Neuron (in vitro differentiated cells): ENCODE measurements around the gene PALLD.

Source experiments
- H2AFZ ChIP-seq: one replicate; pipeline ENCODE4 v1.6.1; 2013; ENCODE audit warnings: low read depth, mild to moderate bottlenecking, inconsistent platforms, low read length, moderate library complexity
- H3K27me3 ChIP-seq: one replicate; pipeline ENCODE4 v1.6.1; 2013; ENCODE audit warnings: low read length; ENCODE audit not compliant: insufficient read depth
- H3K36me3 ChIP-seq: one replicate; pipeline ENCODE4 v1.6.1; 2013; ENCODE audit warnings: low read length; ENCODE audit not compliant: insufficient read depth
- H3K4me1 ChIP-seq: one replicate; pipeline ENCODE4 v1.6.1; 2013; ENCODE audit warnings: low read length; ENCODE audit not compliant: insufficient read depth
- H3K4me3 ChIP-seq: 2 replicates; pipeline ENCODE4 v1.5.1; 2013; ENCODE audit warnings: mild to moderate bottlenecking, low read length, moderate library complexity
- H3K9me3 ChIP-seq: one replicate; pipeline ENCODE4 v1.6.1; 2013; ENCODE audit warnings: low read length

PALLD gene

GRCh38 chr4:168648929-168649328 lies 152.1 kb downstream of the PALLD start:
- Histone ChIP-seq H3K4me1 (peaks cover 7% of the 10 kb centered on the region), H3K9me3 (peaks cover 3% of the 10 kb centered on the region), H3K27me3 (no peaks in the 10 kb centered on the region), H3K36me3 (no peaks in the 10 kb centered on the region), H3K4me3 (no peak overlapping the region), H2AFZ (no peak overlapping the region)

GRCh38 chr4:168651374-168651773 lies 154.5 kb downstream of the PALLD start:
- Histone ChIP-seq H3K4me1 (peaks cover 7% of the 10 kb centered on the region), H3K36me3 (no peaks in the 10 kb centered on the region), H3K9me3 (no peaks in the 10 kb centered on the region), H3K4me3 (no peak overlapping the region), H2AFZ (no peak overlapping the region), H3K27me3 (no peaks in the 10 kb centered on the region)

- H3K4me1 ChIP-seq, result peaks cover 7% of the 10 kb centered on the region
- no peaks in the 10 kb centered on the region for H3K27me3 ChIP-seq
Measured at GRCh38 chr4:168651864-168652263, 155.0 kb downstream of the PALLD start.

GRCh38 chr4:168652755-168653154 lies 155.9 kb downstream of the PALLD start:
- Histone ChIP-seq H2AFZ (no peak overlapping the region), H3K4me3 (no peak overlapping the region), H3K9me3 (no peaks in the 10 kb centered on the region), H3K4me1 (peaks cover 3% of the 10 kb centered on the region), H3K36me3 (no peaks in the 10 kb centered on the region), H3K27me3 (no peaks in the 10 kb centered on the region)

More at GRCh38 chr4:168651864-168652263, 155.0 kb downstream of the PALLD start:
- H3K4me3 ChIP-seq, result no peak overlapping the region
- H2AFZ ChIP-seq, result no peak overlapping the region
- no peaks in the 10 kb centered on the region for H3K36me3 ChIP-seq
- H3K9me3 ChIP-seq, result no peaks in the 10 kb centered on the region

GRCh38 chr4:168654104-168654847 lies 157.4 kb downstream of the PALLD start:
- Histone ChIP-seq H3K36me3 (no peaks in the 10 kb centered on the region), H3K9me3 (no peaks in the 10 kb centered on the region), H2AFZ (no peak overlapping the region), H3K27me3 (no peaks in the 10 kb centered on the region), H3K4me1 (no peaks in the 10 kb centered on the region), H3K4me3 (no peak overlapping the region)

DNA sequence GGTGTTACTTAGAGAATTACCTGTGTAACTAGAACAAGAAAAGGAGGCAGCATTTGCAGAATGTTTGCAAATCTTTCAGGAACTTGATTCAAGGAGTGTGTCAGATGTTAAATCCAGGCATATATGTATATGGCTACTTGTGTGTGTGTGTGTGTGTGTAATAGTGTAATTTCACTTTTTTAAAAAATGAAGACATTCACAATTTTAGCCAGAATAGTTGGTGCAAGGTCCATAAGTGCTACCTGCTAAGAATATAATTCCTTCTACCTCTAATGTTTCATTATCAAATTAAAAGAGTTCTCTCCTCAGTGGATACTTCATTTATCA lies 158.0 kb downstream of the PALLD start:
- Histone ChIP-seq H3K27me3 (no peaks in the 10 kb centered on the region), H3K36me3 (no peaks in the 10 kb centered on the region), H3K4me3 (no peak overlapping the region), H3K4me1 (no peaks in the 10 kb centered on the region), H3K9me3 (no peaks in the 10 kb centered on the region), H2AFZ (no peak overlapping the region)

GRCh38 chr4:168655182-168655581 lies 158.3 kb downstream of the PALLD start:
- Histone ChIP-seq H3K4me1 (no peaks in the 10 kb centered on the region), H3K36me3 (no peaks in the 10 kb centered on the region), H3K27me3 (no peaks in the 10 kb centered on the region), H3K4me3 (no peak overlapping the region), H2AFZ (no peak overlapping the region), H3K9me3 (no peaks in the 10 kb centered on the region)

- Histone ChIP-seq H3K4me1 (no peaks in the 10 kb centered on the region), H3K4me3 (no peak overlapping the region), H3K36me3 (no peaks in the 10 kb centered on the region), H3K9me3 (no peaks in the 10 kb centered on the region), H3K27me3 (no peaks in the 10 kb centered on the region), H2AFZ (no peak overlapping the region)
Measured at GRCh38 chr4:168656055-168656660, 159.3 kb downstream of the PALLD start.

- H3K9me3 ChIP-seq, result no peaks in the 10 kb centered on the region
- H3K27me3 ChIP-seq, result no peaks in the 10 kb centered on the region
- H3K4me1 ChIP-seq, result no peaks in the 10 kb centered on the region
- no peak overlapping the region for H3K4me3 ChIP-seq
- H2AFZ ChIP-seq, result no peak overlapping the region
- no peaks in the 10 kb centered on the region for H3K36me3 ChIP-seq
Measured at GRCh38 chr4:168656946-168657473, 160.2 kb downstream of the PALLD start.

DNA sequence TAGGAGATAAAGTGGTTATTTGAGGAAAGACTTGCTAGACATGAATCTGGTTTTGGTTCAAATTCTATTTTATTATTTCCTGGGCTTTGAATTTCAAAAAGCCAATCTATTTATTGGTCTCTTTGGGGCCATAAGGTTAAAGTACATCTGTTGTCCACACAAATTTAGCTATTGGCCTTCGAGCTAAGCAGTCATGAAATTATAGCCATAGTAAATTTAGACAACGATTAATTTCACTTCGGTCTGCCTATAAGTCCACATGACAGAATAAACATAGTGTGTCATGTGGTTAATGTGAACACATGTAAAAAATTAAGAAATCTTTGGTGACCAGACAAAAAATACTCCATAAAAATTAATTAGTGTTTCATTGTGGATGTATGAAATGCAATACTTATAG lies 161.9 kb downstream of the PALLD start:
- H2AFZ ChIP-seq, result no peak overlapping the region
- H3K9me3 ChIP-seq, result no peaks in the 10 kb centered on the region
- no peak overlapping the region for H3K4me3 ChIP-seq
- peaks cover 4% of the 10 kb centered on the region for H3K4me1 ChIP-seq
- H3K27me3 ChIP-seq, result no peaks in the 10 kb centered on the region
- no peaks in the 10 kb centered on the region for H3K36me3 ChIP-seq

- H3K4me1 ChIP-seq, result peaks cover 4% of the 10 kb centered on the region
- no peak overlapping the region for H2AFZ ChIP-seq
- no peaks in the 10 kb centered on the region for H3K27me3 ChIP-seq
- no peaks in the 10 kb centered on the region for H3K36me3 ChIP-seq
- H3K4me3 ChIP-seq, result no peak overlapping the region
- no peaks in the 10 kb centered on the region for H3K9me3 ChIP-seq
Measured at GRCh38 chr4:168659741-168660465, 163.1 kb downstream of the PALLD start.

DNA sequence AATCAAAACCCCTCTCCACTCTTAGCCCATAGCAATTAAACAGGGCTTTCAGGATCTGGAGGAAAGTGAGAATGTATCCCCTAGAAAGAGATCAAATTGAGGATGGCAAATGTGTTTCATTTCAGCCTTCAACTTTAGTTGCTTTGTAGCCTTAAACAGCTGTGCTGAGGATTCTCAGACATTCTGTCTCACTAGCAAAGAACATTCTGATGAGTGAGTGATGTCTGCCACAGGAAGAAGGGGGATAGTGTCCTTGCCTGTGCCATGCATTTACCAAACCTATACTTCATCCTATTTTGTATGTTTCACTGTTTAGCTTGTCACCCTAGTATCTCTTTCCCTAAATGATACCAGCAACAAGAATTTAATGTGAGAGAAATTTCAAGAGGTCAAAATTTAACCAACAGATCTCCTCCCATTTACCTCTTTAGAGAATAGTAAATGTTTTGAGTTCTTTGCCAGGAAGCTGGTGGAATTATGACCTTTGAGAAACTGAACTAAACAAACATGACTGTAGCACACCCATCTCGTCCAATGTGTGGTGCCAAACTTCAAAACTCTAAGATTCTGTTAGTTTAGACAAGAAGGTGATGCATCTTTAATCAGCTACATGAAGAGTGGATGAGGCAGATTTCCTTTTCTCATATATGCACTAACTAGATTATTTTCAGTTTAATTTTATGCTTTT lies 165.6 kb downstream of the PALLD start:
- Histone ChIP-seq H3K9me3 (no peaks in the 10 kb centered on the region), H3K4me1 (peaks cover 4% of the 10 kb centered on the region)

More for the DNA sequence above, 165.6 kb downstream of the PALLD start:
- no peaks in the 10 kb centered on the region for H3K36me3 ChIP-seq
- H3K4me3 ChIP-seq, result no peak overlapping the region
- H3K27me3 ChIP-seq, result no peaks in the 10 kb centered on the region
- H2AFZ ChIP-seq, result no peak overlapping the region
